Neural cell (in vitro differentiated cells): ENCODE measurements around the gene ATP11A. TPM values are rescaled to one million over a fixed set of nuclear protein-coding genes. Genes with fewer than 3 reads are reported as not detected.

Experiments used
- H2AFZ ChIP-seq: fragments of 200-600, 300-800 bp; sonication (generic), shearing (Covaris generic); 2 replicates; pipeline ENCODE4 v1.6.0; 2014; ENCODE audit warnings: low read depth, mild to moderate bottlenecking, antibody characterized with exemption, low read length, moderate library complexity
- H3F3A ChIP-seq: fragments of 200-600 bp; shearing (Covaris generic); 2 replicates; pipeline ENCODE4 v1.6.1; 2016; ENCODE audit warnings: mild to moderate bottlenecking, moderate library complexity, mixed read lengths, antibody characterized with exemption, low read length; ENCODE audit not compliant: insufficient read depth, poor library complexity, severe bottlenecking
- H3K27ac ChIP-seq: fragments of 200-600, 300-800 bp; sonication (generic), shearing (Covaris generic); 2 replicates; pipeline ENCODE4 v1.5.1; 2014; ENCODE audit warnings: mild to moderate bottlenecking, low read length, moderate library complexity
- H3K27me3 ChIP-seq: fragments of 300-800, 200-600 bp; sonication (generic), shearing (Covaris generic); 2 replicates; pipeline ENCODE4 v1.6.0; 2014; ENCODE audit warnings: mild to moderate bottlenecking, low read depth, low read length, moderate library complexity; ENCODE audit not compliant: insufficient read depth
- H3K36me3 ChIP-seq: fragments of 300-800, 200-600 bp; sonication (generic), shearing (Covaris generic); 2 replicates; pipeline ENCODE4 v1.5.1; 2014; ENCODE audit warnings: mild to moderate bottlenecking, antibody characterized with exemption, low read length, moderate library complexity; ENCODE audit not compliant: insufficient read depth
- H3K4me2 ChIP-seq: fragments of 300-800, 200-600 bp; sonication (generic), shearing (Covaris generic); 2 replicates; pipeline ENCODE4 v1.6.0; 2014; ENCODE audit warnings: mild to moderate bottlenecking, low read length
- H3K4me3 ChIP-seq: fragments of 300-800, 200-600 bp; sonication (generic), shearing (Covaris generic); 2 replicates; pipeline ENCODE4 v1.5.1; 2014; ENCODE audit warnings: mild to moderate bottlenecking, low read length, moderate library complexity
- H3K79me2 ChIP-seq: fragments of 200-600 bp; shearing (Covaris generic); replicated peaks from 2 replicates; pipeline ENCODE4 v1.6.0; 2014; ENCODE audit warnings: mild to moderate bottlenecking, low read length, moderate library complexity; ENCODE audit not compliant: insufficient read depth
- H3K9ac ChIP-seq: fragments of 300-800, 200-600 bp; sonication (generic), shearing (Covaris generic); 2 replicates; pipeline ENCODE4 v1.6.1; 2016; ENCODE audit warnings: mild to moderate bottlenecking, low read length, mixed read lengths
- H3K9me2 ChIP-seq: fragments of 200-600 bp; shearing (Covaris generic); 2 replicates; pipeline ENCODE4 v1.6.1; 2016; ENCODE audit warnings: mild to moderate bottlenecking, low read length, mixed read lengths; ENCODE audit not compliant: insufficient read depth
- H3K9me3 ChIP-seq: fragments of 200-600, 300-800 bp; sonication (generic), shearing (Covaris generic); 2 replicates; pipeline ENCODE4 v1.6.1; 2016; ENCODE audit warnings: mild to moderate bottlenecking, mixed run types, low read length, moderate library complexity, mixed read lengths
- H4K20me1 ChIP-seq: fragments of 200-600 bp; shearing (Covaris generic); 2 replicates; pipeline ENCODE4 v1.6.1; 2016; ENCODE audit warnings: mild to moderate bottlenecking, mixed run types; ENCODE audit not compliant: insufficient read depth
- EP300 ChIP-seq: fragments of 450-650 bp; conservative IDR thresholded peaks from 2 replicates; pipeline ENCODE4 v1.6.1; 2014; ENCODE audit warnings: antibody characterized with exemption, mild to moderate bottlenecking, moderate library complexity; ENCODE audit not compliant: poor library complexity, severe bottlenecking
- EZH2 ChIP-seq: fragments of 200-600, 300-800 bp; shearing (Covaris generic), sonication (generic); IDR thresholded peaks from 2 replicates; pipeline ENCODE4 v1.6.1; 2014; ENCODE audit warnings: antibody characterized with exemption, low read length, borderline replicate concordance, mild to moderate bottlenecking; ENCODE audit not compliant: insufficient read depth, poor library complexity, severe bottlenecking
- MXI1 ChIP-seq: fragments of 450-650 bp; conservative IDR thresholded peaks from 2 replicates; pipeline ENCODE4 v1.6.1; 2014; ENCODE audit warnings: antibody characterized with exemption, mild to moderate bottlenecking; ENCODE audit not compliant: poor library complexity, severe bottlenecking
- POLR2AphosphoS5 ChIP-seq: IDR thresholded peaks from 2 replicates; pipeline ENCODE4 v1.6.1; 2012
- RAD21 ChIP-seq: fragments of 450-650 bp; conservative IDR thresholded peaks from 2 replicates; pipeline ENCODE4 v1.6.1; 2014; ENCODE audit warnings: antibody characterized with exemption, mild to moderate bottlenecking, moderate library complexity
- SMC3 ChIP-seq: fragments of 450-650 bp; conservative IDR thresholded peaks from 2 replicates; pipeline ENCODE4 v1.6.1; 2014; ENCODE audit warnings: antibody characterized with exemption, mild to moderate bottlenecking, moderate library complexity; ENCODE audit not compliant: poor library complexity
- TAF1 ChIP-seq: IDR thresholded peaks from 2 replicates; pipeline ENCODE4 v1.6.1; 2012; ENCODE audit warnings: low read depth
- polyA plus RNA-seq: library from polyadenylated mRNA; depleted of rRNA; stranded (reverse); fragments of >200 nt; gene quantifications from 2 replicates; pipeline ENCODE4 v1.2.3, GENCODE V29; 2014
- TF ChIP-seq, protein P1 (sequence below): fragments of 450-650 bp; IDR thresholded peaks from 2 replicates; pipeline ENCODE4 v1.5.1; 2014; ENCODE audit warnings: antibody characterized with exemption, mild to moderate bottlenecking, moderate library complexity; ENCODE audit not compliant: poor library complexity, severe bottlenecking
- TF ChIP-seq, protein P2 (sequence below): IDR thresholded peaks from 2 replicates; pipeline ENCODE4 v1.6.1; 2012; ENCODE audit warnings: borderline replicate concordance

Gene ATP11A
- polyA plus RNA-seq, 1 donor from 2014 or later, result 3.0 TPM

DNA sequence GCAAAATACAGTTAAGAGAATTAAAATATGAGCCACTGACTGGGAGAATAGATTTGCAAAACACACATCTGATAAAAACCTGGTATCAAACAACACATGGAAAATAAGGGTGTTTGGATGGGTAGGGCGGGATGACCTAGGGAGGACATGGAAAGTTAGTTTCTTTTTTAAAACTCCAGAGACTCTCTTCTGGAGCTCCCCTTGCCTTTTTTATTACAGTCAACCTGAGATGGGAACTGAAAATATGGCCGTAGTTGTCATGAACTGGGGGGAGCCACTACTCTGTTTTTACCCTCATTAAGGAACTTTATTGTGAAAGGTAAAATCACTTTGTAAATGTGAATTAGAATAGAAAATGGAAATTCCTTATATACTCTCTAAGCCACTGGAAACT lies 113.0 kb downstream of the ATP11A start:
- no peak overlapping the region for H2AFZ ChIP-seq
- no peak overlapping the region for H3K27ac ChIP-seq
- no peaks in the 10 kb centered on the region for H3K27me3 ChIP-seq
- H3K4me2 ChIP-seq, result no peak overlapping the region
- H4K20me1 ChIP-seq, result no peaks in the 10 kb centered on the region
- no peaks in the 10 kb centered on the region for H3K79me2 ChIP-seq
- H3K9me2 ChIP-seq, result no peaks in the 10 kb centered on the region
- no peak overlapping the region for H3K9ac ChIP-seq
- no peaks in the 10 kb centered on the region for H3K36me3 ChIP-seq
- TF ChIP-seq MXI1 (no peak), EP300 (no peak), SMC3 (no peak), POLR2AphosphoS5 (no peak), EZH2 (no peak), RAD21 (no peak), TAF1 (no peak)
- TF ChIP-seq, protein P1, sequence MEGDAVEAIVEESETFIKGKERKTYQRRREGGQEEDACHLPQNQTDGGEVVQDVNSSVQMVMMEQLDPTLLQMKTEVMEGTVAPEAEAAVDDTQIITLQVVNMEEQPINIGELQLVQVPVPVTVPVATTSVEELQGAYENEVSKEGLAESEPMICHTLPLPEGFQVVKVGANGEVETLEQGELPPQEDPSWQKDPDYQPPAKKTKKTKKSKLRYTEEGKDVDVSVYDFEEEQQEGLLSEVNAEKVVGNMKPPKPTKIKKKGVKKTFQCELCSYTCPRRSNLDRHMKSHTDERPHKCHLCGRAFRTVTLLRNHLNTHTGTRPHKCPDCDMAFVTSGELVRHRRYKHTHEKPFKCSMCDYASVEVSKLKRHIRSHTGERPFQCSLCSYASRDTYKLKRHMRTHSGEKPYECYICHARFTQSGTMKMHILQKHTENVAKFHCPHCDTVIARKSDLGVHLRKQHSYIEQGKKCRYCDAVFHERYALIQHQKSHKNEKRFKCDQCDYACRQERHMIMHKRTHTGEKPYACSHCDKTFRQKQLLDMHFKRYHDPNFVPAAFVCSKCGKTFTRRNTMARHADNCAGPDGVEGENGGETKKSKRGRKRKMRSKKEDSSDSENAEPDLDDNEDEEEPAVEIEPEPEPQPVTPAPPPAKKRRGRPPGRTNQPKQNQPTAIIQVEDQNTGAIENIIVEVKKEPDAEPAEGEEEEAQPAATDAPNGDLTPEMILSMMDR, result no peak
- TF ChIP-seq, protein P2, sequence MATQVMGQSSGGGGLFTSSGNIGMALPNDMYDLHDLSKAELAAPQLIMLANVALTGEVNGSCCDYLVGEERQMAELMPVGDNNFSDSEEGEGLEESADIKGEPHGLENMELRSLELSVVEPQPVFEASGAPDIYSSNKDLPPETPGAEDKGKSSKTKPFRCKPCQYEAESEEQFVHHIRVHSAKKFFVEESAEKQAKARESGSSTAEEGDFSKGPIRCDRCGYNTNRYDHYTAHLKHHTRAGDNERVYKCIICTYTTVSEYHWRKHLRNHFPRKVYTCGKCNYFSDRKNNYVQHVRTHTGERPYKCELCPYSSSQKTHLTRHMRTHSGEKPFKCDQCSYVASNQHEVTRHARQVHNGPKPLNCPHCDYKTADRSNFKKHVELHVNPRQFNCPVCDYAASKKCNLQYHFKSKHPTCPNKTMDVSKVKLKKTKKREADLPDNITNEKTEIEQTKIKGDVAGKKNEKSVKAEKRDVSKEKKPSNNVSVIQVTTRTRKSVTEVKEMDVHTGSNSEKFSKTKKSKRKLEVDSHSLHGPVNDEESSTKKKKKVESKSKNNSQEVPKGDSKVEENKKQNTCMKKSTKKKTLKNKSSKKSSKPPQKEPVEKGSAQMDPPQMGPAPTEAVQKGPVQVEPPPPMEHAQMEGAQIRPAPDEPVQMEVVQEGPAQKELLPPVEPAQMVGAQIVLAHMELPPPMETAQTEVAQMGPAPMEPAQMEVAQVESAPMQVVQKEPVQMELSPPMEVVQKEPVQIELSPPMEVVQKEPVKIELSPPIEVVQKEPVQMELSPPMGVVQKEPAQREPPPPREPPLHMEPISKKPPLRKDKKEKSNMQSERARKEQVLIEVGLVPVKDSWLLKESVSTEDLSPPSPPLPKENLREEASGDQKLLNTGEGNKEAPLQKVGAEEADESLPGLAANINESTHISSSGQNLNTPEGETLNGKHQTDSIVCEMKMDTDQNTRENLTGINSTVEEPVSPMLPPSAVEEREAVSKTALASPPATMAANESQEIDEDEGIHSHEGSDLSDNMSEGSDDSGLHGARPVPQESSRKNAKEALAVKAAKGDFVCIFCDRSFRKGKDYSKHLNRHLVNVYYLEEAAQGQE, result no peak
- H3K9me3 ChIP-seq, result no peaks in the 10 kb centered on the region
- H3F3A ChIP-seq, result no peaks in the 10 kb centered on the region
- no peak overlapping the region for H3K4me3 ChIP-seq

DNA sequence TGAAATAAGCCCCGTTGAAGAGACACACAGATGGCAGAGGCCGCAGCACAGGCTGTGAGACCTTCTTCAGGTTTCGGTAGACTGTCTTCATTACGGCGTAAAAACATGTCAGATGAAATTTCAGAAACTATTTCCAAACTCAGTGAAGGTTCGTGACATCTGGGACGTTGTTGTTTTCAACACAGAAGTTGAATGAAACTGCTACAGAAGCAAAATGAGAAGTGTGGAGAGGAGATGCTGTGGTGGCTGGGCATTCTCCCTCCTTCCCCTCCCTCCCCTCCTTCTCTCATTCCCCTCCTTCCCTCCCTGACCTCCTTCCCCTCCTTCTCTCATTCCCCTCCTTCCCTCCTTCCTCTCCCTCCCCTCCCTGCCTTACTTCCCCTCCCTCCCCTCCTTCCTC lies 113.6 kb downstream of the ATP11A start:
- Histone ChIP-seq H3K4me2 (no peak overlapping the region), H3F3A (no peaks in the 10 kb centered on the region), H3K27me3 (no peaks in the 10 kb centered on the region), H4K20me1 (no peaks in the 10 kb centered on the region), H3K4me3 (no peak overlapping the region), H3K9ac (no peak overlapping the region), H3K9me3 (no peaks in the 10 kb centered on the region), H3K36me3 (no peaks in the 10 kb centered on the region), H3K79me2 (no peaks in the 10 kb centered on the region), H2AFZ (no peak overlapping the region), H3K9me2 (no peaks in the 10 kb centered on the region), H3K27ac (no peak overlapping the region)
- TF ChIP-seq MXI1, result no peak
- no peak for TF ChIP-seq EZH2
- no peak for TF ChIP-seq EP300
- TF ChIP-seq TAF1, result no peak
- TF ChIP-seq, protein P2, result no peak
- TF ChIP-seq RAD21, result no peak
- TF ChIP-seq SMC3, result no peak
- TF ChIP-seq, protein P1, result no peak
- no peak for TF ChIP-seq POLR2AphosphoS5
